Fibroblast of lung (primary cell): ENCODE measurements around the gene BBS1.

Source experiments
- CTCF ChIP-seq, 2 donors: IDR thresholded peaks in 1 of 2; conservative IDR thresholded peaks in 1 of 2; 1 replicate in 1 of 2; 2 replicates in 1 of 2; pipeline ENCODE4 v1.5.1; 2011 to 2012; ENCODE audit warnings: low read length in 2 of 2, control low read depth in 1 of 2, inconsistent platforms in 1 of 2, low read depth in 1 of 2, mild to moderate bottlenecking in 1 of 2
- EZH2 ChIP-seq: IDR thresholded peaks from 2 replicates; pipeline ENCODE4 v1.5.1; 2012; ENCODE audit warnings: low read length, control low read depth, mild to moderate bottlenecking; ENCODE audit errors: missing control alignments

DNA sequence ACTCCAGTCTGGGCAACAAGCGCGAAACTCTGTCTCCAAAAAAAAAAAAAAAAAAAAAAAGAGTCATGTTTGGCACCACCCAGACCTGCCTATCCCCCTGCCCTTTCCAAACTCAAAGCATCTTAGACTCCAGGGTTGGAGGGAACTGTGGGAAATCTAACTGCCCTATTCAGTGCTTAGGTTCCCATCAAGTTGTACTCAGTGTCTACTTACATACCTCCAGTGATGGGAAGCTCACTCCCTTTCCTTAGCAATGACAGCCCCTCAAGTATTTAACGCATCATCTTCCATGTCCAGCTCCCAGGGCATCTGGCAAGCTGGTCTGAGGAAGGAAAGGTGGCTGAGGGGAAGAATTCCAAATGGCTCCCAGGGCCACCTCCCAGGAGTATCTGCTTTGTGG lies 39.3 kb downstream of the BBS1 start:
- no peak for TF ChIP-seq CTCF (conservative IDR thresholded peaks at IDR 0.05 in 1 of 2, IDR thresholded peaks at IDR 0.05 in 1 of 2; ENCODE audit: low read depth in 1 of 2, low read length in 2 of 2)
- no peak for TF ChIP-seq EZH2
